Measurements from ENCODE around the gene ANKRD11. TPM values are rescaled to one million over a fixed set of nuclear protein-coding genes. Genes with fewer than 3 reads are reported as not detected.
"Not testable (repeated sequence)": the region's sequence is repeated elsewhere in the genome, so short reads cannot be mapped to it uniquely, and the experiment has no call there.

ANKRD11 gene
- total and polyA plus RNA-seq, 2 donors (not counting 3 experiments of a cell fraction or from before 2014, with no cell fraction given): 55.8 to 191 TPM

GRCh38 chr16:89330177-89330856, 160.0 kb downstream of the ANKRD11 start:
- peak; percentile 94 for FAIRE-seq
- H3K27ac ChIP-seq (ENCODE audit: insufficient read depth, low read depth, low read length): peak overlapping the region; percentile 56
- CTCF ChIA-PET: interaction anchor here (0.6 to 1.1 kb wide), 2 partner anchors 107 to 227 kb away, joined by 3 read pairs; no protein-coding TSS in a partner anchor

GRCh38 chr16:89329830-89330176, 160.6 kb downstream of the ANKRD11 start:
- intact Hi-C loops (cut with micrococcal nuclease): loop anchor here (1.0 to 5.0 kb wide), 5 partner anchors 10 to 161 kb away; partner anchors contain the start of gene ANKRD11
- H3K27me3 ChIP-seq (ENCODE audit: control insufficient read depth in 2 of 2, insufficient read depth in 2 of 2, low read length in 2 of 2); dilution Hi-C loops (cut with MboI; ENCODE audit: extremely low pct_ligation_motif_present, low sequenced_read_pairs); BruUV-seq (replicated peaks); H3K4me3 ChIP-seq (replicated peaks in 1 of 3; ENCODE audit: insufficient read depth in 1 of 3, low read depth in 1 of 3, low read length in 3 of 3); H4K20me1 ChIP-seq (replicated peaks; ENCODE audit: control insufficient read depth, extremely low read depth, insufficient read depth, low read length); H2AFZ ChIP-seq (ENCODE audit: low read depth, low read length); H3K4me2 ChIP-seq (ENCODE audit: insufficient read depth, low read length); H3K9me3 ChIP-seq (replicated peaks; ENCODE audit: control insufficient read depth, insufficient read depth, low read length); DNase-seq (ENCODE audit: low read depth, low spot score); H3K9ac ChIP-seq (replicated peaks; ENCODE audit: extremely low read depth, insufficient read depth, low read length); FAIRE-seq; H3K9me1 ChIP-seq (replicated peaks; ENCODE audit: control insufficient read depth, extremely low read depth, insufficient read depth, low read length); H3K36me3 ChIP-seq (ENCODE audit: control insufficient read depth in 2 of 2, extremely low read depth in 1 of 2, insufficient read depth in 2 of 2, low read length in 2 of 2): not testable (repeated sequence)
- ChIA-PET CTCF (interaction anchor here (0.6 to 1.1 kb wide), 2 partner anchors 107 to 227 kb away, joined by 3 read pairs; no protein-coding TSS in a partner anchor), POLR2A (interaction anchor here (0.7 kb wide), 1 partner anchor 16 kb away, joined by 3 read pairs; no protein-coding TSS in a partner anchor)
- Histone ChIP-seq H3K79me2 (ENCODE audit: control insufficient read depth, insufficient read depth, low read length) (peaks cover 90% of the 10 kb centered on the region), H3K4me1 (ENCODE audit: control insufficient read depth, extremely low read depth, insufficient read depth, low read length) (peaks cover 68% of the 10 kb centered on the region), H3K27ac (ENCODE audit: insufficient read depth, low read depth, low read length) (peak overlapping the region; percentile 45)

More at GRCh38 chr16:89330177-89330856, 160.0 kb downstream of the ANKRD11 start:
- intact Hi-C loops (cut with micrococcal nuclease) (loop anchor here (1.0 to 5.0 kb wide), 5 partner anchors 10 to 160 kb away; partner anchors contain the start of gene ANKRD11), dilution Hi-C loops (cut with MboI; ENCODE audit: extremely low pct_ligation_motif_present, low sequenced_read_pairs) (no loop called here)
- BruUV-seq (replicated peaks): no TSS peak
- Histone ChIP-seq H3K4me3 (replicated peaks in 1 of 3; ENCODE audit: insufficient read depth in 1 of 3, low read depth in 1 of 3, low read length in 3 of 3) (peak overlapping the region in 1 of 3 experiments; percentile 6), H3K4me2 (ENCODE audit: insufficient read depth, low read length) (no peak overlapping the region), H3K4me1 (ENCODE audit: control insufficient read depth, extremely low read depth, insufficient read depth, low read length) (peaks cover 68% of the 10 kb centered on the region), H2AFZ (ENCODE audit: low read depth, low read length) (no peak overlapping the region), H3K27me3 (ENCODE audit: control insufficient read depth in 2 of 2, insufficient read depth in 2 of 2, low read length in 2 of 2) (no peaks in the 10 kb centered on the region), H3K9ac (replicated peaks; ENCODE audit: extremely low read depth, insufficient read depth, low read length) (no peak overlapping the region), H3K79me2 (ENCODE audit: control insufficient read depth, insufficient read depth, low read length) (peaks cover 90% of the 10 kb centered on the region), H4K20me1 (replicated peaks; ENCODE audit: control insufficient read depth, extremely low read depth, insufficient read depth, low read length) (no peaks in the 10 kb centered on the region), H3K36me3 (ENCODE audit: control insufficient read depth in 2 of 2, extremely low read depth in 1 of 2, insufficient read depth in 2 of 2, low read length in 2 of 2) (no peaks in the 10 kb centered on the region), H3K9me3 (replicated peaks; ENCODE audit: control insufficient read depth, insufficient read depth, low read length) (no peaks in the 10 kb centered on the region), H3K9me1 (replicated peaks; ENCODE audit: control insufficient read depth, extremely low read depth, insufficient read depth, low read length) (no peaks in the 10 kb centered on the region)
- POLR2A ChIA-PET: no interaction called here
- DNase-seq (ENCODE audit: low read depth, low spot score): peak; percentile 78
- TF ChIP-seq GATA2 (IDR thresholded peaks at IDR 0.05; ENCODE audit: insufficient read depth, insufficient read length, low read depth, low read length) (no peak), EZH2 (IDR thresholded peaks at IDR 0.05; ENCODE audit: borderline replicate concordance, low read depth, low read length, severe bottlenecking) (no peak), MYC (IDR thresholded peaks at IDR 0.05; ENCODE audit: low read depth, low read length) (peak; percentile 67), MAX (IDR thresholded peaks at IDR 0.05; ENCODE audit: insufficient read depth, insufficient read length) (peak; percentile 50), POLR2A (IDR thresholded peaks at IDR 0.05; ENCODE audit: low read depth, low read length) (peak; percentile 18), POLR2AphosphoS5 (IDR thresholded peaks at IDR 0.05; ENCODE audit: insufficient read depth, low read depth, low read length) (peak; percentile 87), JUN (IDR thresholded peaks at IDR 0.05; ENCODE audit: borderline replicate concordance, insufficient read depth, insufficient read length, low read depth) (peak; percentile 27), FOS (IDR thresholded peaks at IDR 0.05; ENCODE audit: borderline replicate concordance, insufficient read depth, low read length) (peak; percentile 72)
